GOT3 (cell line): ENCODE results near the gene DPT.

Experiments used
- DNase-seq: peaks from one replicate; lab custom pipeline; 2025; ENCODE audit warnings: mixed read lengths; lab: John Stamatoyannopoulos, UW

DPT gene

DNA sequence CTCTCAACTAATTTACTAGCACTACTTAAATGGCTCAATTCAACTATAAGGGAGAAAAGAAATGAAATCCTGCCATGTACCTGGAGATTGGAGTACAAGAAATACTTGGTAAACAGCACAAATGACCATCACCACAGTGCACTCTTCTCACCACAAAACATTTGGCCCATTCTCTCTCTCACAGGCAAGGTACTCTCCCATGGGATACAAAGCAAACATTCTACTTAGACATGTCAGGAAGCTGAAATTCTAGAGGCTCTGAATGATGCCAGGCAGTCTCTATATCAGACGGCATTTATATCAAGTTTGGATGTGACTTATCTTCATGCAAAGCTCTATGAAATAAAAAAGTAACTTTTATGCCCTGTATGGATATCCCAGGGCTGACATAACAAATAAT lies 72.5 kb downstream of the DPT start:
- no peak for DNase-seq

GRCh38 chr1:168654198-168654915 lies 74.6 kb downstream of the DPT start:
- DNase-seq, result no peak

DNA sequence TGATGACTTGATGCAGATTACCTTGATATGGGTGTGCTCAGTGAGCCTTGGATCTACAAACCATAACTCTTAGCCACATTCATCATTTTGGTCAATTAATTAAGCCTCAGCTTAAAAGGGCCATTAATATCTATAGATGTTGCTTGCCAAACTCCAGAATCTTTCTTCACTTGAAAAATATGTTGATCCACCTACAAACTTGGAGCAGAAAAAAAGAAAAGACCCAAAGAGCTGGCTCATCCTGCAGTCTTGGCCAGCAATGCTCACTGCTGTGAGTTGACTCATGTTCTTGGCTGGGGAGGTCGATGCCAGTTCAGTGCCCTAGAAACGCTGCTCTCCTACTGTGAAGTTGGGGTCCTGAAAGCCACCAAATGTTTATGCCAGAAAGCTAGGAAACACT lies 75.4 kb downstream of the DPT start:
- DNase-seq, result no peak

DNA sequence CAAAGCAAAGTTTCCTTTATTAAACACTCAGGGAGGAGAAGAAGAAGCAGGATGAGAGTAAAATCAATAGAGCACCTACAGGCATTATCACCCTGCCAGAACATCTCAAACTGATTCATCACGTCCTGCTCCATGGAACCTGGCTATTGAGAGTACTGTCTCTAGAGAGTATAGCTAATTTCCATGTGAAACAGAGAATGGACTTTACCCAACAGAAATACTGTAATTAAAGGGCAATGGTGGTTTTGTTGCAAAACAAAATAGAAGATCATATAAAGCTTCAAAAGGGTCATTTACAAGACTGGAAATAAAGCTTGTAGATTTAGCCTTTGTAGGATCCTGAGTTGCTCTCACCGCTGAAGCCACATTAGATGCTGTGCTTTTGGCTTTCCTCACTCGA lies 83.3 kb downstream of the DPT start:
- DNase-seq, result no peak
